ENCODE data around the gene GLMN.

GRCh38 chr1:92342401-92342800 lies 43.6 kb upstream of the GLMN start:
- TF ChIP-seq CTCF (IDR thresholded peaks at IDR 0.05) (no peak), POLR2A (IDR thresholded peaks at IDR 0.05) (no peak)
